A673 (cell line): Measurements from ENCODE around the gene MTG2. TPM values are rescaled to one million over a fixed set of nuclear protein-coding genes. Genes with fewer than 3 reads are reported as not detected.

Experiments used
- BruUV-seq: library from RNA; stranded (reverse); fragments of 400-500 nt; replicated peaks from 2 replicates; lab custom pipeline; 2021; lab: Mats Ljungman, UMichigan
- CTCF ChIA-PET: fragments of 300-600 bp; sonication (Branson Sonifier 250); formaldehyde crosslinking; loops from one replicate; lab custom pipeline; 2022; ENCODE audit warnings: antibody characterized with exemption; lab: Charles Lee
- POLR2A ChIA-PET: fragments of 300-600 bp; sonication (Branson Sonifier 250); formaldehyde crosslinking; loops from one replicate; lab custom pipeline; 2022; ENCODE audit warnings: antibody characterized with exemption; ENCODE audit not compliant: low non-redundant PET; lab: Charles Lee
- DNase-seq: peaks from one replicate; pipeline ENCODE4 v3.0.0-alpha.2; 2015; ENCODE audit warnings: low spot score
- H3K27ac ChIP-seq: fragments of 200-600 bp; sonication (generic); 2 replicates; pipeline ENCODE4 v1.5.1; 2016; ENCODE audit warnings: mixed run types, low read depth, mild to moderate bottlenecking, mixed read lengths, antibody characterized with exemption, low read length; ENCODE audit not compliant: poor library complexity, severe bottlenecking
- H3K27me3 ChIP-seq: fragments of 200-600 bp; sonication (generic); replicated peaks from 2 replicates; pipeline ENCODE4 v1.6.1; 2017; ENCODE audit warnings: mixed run types, low read depth, mild to moderate bottlenecking, mixed read lengths, antibody characterized with exemption, low read length; ENCODE audit not compliant: insufficient read depth, poor library complexity
- H3K36me3 ChIP-seq: fragments of 200-600 bp; sonication (generic); 2 replicates; pipeline ENCODE4 v1.6.1; 2016; ENCODE audit warnings: mixed run types, mild to moderate bottlenecking, mixed read lengths, antibody characterized with exemption, low read length; ENCODE audit not compliant: insufficient read depth, poor library complexity, severe bottlenecking
- H3K4me1 ChIP-seq: fragments of 200-600 bp; sonication (generic); 2 replicates; pipeline ENCODE4 v1.6.1; 2017; ENCODE audit warnings: mixed run types, mild to moderate bottlenecking, mixed read lengths, antibody characterized with exemption, low read length; ENCODE audit not compliant: insufficient read depth, poor library complexity, severe bottlenecking
- H3K4me3 ChIP-seq: fragments of 200-600 bp; sonication (generic); 2 replicates; pipeline ENCODE4 v1.5.1; 2016; ENCODE audit warnings: low read depth, mixed run types, mild to moderate bottlenecking, mixed read lengths, low read length; ENCODE audit not compliant: poor library complexity, severe bottlenecking
- H3K9me3 ChIP-seq: fragments of 200-600 bp; sonication (generic); 2 replicates; pipeline ENCODE4 v1.6.1; 2016; ENCODE audit warnings: mixed run types, low read depth, mild to moderate bottlenecking, mixed read lengths, antibody characterized with exemption, low read length; ENCODE audit not compliant: poor library complexity, severe bottlenecking
- EZH2 ChIP-seq: fragments of 200-600 bp; sonication (generic); IDR thresholded peaks from 2 replicates; pipeline ENCODE4 v1.6.1; 2017; ENCODE audit warnings: borderline replicate concordance, low read depth, mild to moderate bottlenecking, mixed read lengths, antibody characterized with exemption, low read length; ENCODE audit not compliant: poor library complexity, severe bottlenecking
- intact Hi-C: fragments of 100-400 bp; cut with micrococcal nuclease; formaldehyde crosslinking; loops from one replicate; pipeline ENCODE4 v1.10.0; 2022; ENCODE audit not compliant: unreplicated experiment
- total RNA-seq: library from RNA; stranded (reverse); gene quantifications from 2 replicates; pipeline ENCODE4 v1.2.3, GENCODE V29; 2021
- TF ChIP-seq, protein P1 (sequence below): fragments of 300-800, 200-600 bp; sonication (generic); conservative IDR thresholded peaks from 2 replicates; pipeline ENCODE4 v1.5.1; 2017; ENCODE audit warnings: low read depth, mild to moderate bottlenecking, antibody characterized with exemption, low read length, moderate library complexity, mixed read lengths

The MTG2 gene
- total RNA-seq, 1 experiment from 2014 or later: 40.9 TPM

DNA sequence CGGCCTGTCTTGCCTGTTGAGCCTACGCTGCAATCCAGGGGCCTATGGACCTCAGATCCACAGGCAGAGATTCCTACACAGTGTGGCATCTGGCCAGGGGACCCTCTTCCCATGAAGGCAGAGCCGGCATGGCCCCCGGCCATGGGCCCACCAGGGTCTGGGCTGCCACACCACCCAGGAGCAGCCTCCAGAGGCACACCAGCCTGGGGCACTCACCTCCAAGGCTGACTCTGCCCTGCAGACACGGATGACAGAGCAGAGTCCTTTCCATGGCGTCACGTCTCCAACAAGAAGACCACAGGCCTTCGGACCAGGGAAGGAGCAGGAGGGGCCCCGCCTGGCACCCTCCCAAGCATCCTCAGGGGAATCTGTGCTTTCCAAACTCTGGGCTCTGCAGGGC, 40.7 kb downstream of the MTG2 start:
- intact Hi-C loops: no loop called here
- no peak for DNase-seq
- no TSS peak for BruUV-seq
- ChIA-PET POLR2A (no interaction called here), CTCF (no interaction called here)
- Histone ChIP-seq H3K4me3 (no peak overlapping the region), H3K27me3 (peaks cover 82% of the 10 kb centered on the region), H3K27ac (no peak overlapping the region), H3K9me3 (no peaks in the 10 kb centered on the region), H3K4me1 (peaks cover 5% of the 10 kb centered on the region), H3K36me3 (no peaks in the 10 kb centered on the region)
- TF ChIP-seq EZH2: no peak

GRCh38 chr20:62224113-62224855, 41.5 kb downstream of the MTG2 start:
- ChIA-PET POLR2A (no interaction called here), CTCF (no interaction called here)
- no peaks in the 10 kb centered on the region for H3K36me3 ChIP-seq
- BruUV-seq: no TSS peak
- peaks cover 5% of the 10 kb centered on the region for H3K4me1 ChIP-seq
- intact Hi-C loops: no loop called here
- H3K27ac ChIP-seq: no peak overlapping the region
- H3K4me3 ChIP-seq: no peak overlapping the region
- H3K9me3 ChIP-seq: no peaks in the 10 kb centered on the region
- H3K27me3 ChIP-seq: peaks cover 75% of the 10 kb centered on the region
- TF ChIP-seq, protein P1, sequence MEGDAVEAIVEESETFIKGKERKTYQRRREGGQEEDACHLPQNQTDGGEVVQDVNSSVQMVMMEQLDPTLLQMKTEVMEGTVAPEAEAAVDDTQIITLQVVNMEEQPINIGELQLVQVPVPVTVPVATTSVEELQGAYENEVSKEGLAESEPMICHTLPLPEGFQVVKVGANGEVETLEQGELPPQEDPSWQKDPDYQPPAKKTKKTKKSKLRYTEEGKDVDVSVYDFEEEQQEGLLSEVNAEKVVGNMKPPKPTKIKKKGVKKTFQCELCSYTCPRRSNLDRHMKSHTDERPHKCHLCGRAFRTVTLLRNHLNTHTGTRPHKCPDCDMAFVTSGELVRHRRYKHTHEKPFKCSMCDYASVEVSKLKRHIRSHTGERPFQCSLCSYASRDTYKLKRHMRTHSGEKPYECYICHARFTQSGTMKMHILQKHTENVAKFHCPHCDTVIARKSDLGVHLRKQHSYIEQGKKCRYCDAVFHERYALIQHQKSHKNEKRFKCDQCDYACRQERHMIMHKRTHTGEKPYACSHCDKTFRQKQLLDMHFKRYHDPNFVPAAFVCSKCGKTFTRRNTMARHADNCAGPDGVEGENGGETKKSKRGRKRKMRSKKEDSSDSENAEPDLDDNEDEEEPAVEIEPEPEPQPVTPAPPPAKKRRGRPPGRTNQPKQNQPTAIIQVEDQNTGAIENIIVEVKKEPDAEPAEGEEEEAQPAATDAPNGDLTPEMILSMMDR: no peak
- no peak for TF ChIP-seq EZH2
- no peak for DNase-seq

GRCh38 chr20:62225026-62225425, 42.2 kb downstream of the MTG2 start:
- H3K27me3 ChIP-seq: peaks cover 71% of the 10 kb centered on the region
- CTCF ChIA-PET: no interaction called here

More at GRCh38 chr20:62225026-62225425, 42.2 kb downstream of the MTG2 start:
- Histone ChIP-seq H3K36me3 (no peaks in the 10 kb centered on the region), H3K9me3 (no peaks in the 10 kb centered on the region), H3K4me3 (no peak overlapping the region), H3K27ac (no peak overlapping the region), H3K4me1 (peaks cover 5% of the 10 kb centered on the region)
- TF ChIP-seq, protein P1: no peak
- TF ChIP-seq EZH2: no peak
- POLR2A ChIA-PET: no interaction called here
- no peak for DNase-seq
- intact Hi-C loops: no loop called here
- BruUV-seq: no TSS peak
